Stimulated activated CD4-positive, alpha-beta T cell treated with anti-CD3 and anti-CD28 coated beads, Interleukin-2, amount 100 ng/mL, for 4 hours (primary cell): Measurements from ENCODE around the gene ZNF224.
A peak's percentile ranks its signal among the peaks of the same experiment; 100 is the strongest.
"Not testable (repeated sequence)": the region's sequence is repeated elsewhere in the genome, so short reads cannot be mapped to it uniquely, and the experiment has no call there.

Experiments used
- DNase-seq: peaks from one replicate; pipeline ENCODE4 v3.0.0-alpha.2; 2020; ENCODE audit warnings: low read depth

ZNF224 gene

GRCh38 chr19:44093931-44094765 lies at the start of gene ZNF224:
Gene ZNF224 (plus strand): TSS chr19:44094361. CDS start chr19:44097874, 3,513 bp downstream.
- peak; percentile 65 for DNase-seq

DNA sequence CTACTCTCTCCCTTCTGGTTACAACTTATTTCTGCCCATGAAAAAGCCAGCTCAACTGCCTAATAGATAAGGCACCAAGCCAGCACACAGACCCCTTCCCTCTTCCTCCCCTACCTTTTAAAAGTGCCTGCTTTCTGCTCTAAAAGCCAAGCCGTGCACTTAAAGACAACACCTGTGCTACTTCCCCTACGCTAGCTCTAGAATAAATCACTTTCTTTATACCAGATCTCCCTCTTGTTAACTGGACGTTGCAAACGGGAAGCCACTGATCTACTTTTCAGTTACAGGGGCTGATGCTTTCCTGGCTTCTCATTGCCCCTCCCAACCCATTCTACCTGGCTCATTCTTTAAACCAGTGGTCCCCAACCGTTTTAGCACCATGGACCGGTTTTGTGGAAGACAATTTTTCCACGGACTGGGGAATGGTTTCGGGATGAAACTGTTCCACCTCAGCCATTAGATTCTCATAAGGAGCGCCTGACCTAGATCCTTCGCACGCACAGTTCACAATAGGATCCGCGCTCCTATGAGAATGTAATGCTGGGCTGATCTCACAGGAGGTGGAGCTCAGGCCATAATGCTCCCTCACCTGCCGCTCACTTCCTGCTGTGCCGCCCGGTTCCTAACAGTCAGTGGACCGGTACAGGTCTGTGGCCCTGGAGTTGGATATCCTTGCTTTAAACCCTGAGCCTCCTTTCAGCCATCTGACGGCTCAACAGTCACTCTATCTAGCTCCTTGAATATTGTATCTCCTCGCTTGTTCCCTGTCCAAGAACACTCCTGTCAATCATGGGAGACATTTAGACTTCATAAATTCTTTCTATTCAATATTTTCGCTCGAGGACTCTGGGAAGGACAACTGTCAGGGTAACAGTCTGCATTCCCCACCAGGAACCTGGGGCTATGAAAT lies 43.2 kb upstream of the ZNF224 start:
- no peak for DNase-seq

GRCh38 chr19:44051650-44052402 lies 42.3 kb upstream of the ZNF224 start, which contains the start of gene ZNF223:
Gene ZNF223 (plus strand): TSS chr19:44052036. CDS start chr19:44055177, 3,141 bp downstream.
- peak; percentile 44 for DNase-seq

DNA sequence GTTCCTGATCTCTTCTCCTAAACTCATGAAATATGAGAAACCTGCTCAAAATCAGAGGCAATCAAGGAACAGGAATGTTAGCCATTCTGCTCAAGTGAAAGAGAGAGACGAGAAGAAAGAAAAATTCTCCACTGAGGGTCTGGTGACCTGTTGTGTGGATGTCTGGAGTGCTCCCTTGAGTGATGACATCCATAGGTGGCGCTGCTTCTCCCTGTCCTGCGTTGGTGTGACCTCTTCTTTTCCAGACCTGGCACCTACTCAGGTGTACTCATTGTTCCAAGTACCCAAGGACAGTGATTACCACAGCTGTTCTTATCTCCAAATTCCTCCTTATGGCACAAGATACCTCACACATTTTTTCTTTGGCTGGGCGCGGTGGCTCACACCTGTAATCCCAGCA lies 38.3 kb upstream of the ZNF224 start:
- DNase-seq: no peak

DNA sequence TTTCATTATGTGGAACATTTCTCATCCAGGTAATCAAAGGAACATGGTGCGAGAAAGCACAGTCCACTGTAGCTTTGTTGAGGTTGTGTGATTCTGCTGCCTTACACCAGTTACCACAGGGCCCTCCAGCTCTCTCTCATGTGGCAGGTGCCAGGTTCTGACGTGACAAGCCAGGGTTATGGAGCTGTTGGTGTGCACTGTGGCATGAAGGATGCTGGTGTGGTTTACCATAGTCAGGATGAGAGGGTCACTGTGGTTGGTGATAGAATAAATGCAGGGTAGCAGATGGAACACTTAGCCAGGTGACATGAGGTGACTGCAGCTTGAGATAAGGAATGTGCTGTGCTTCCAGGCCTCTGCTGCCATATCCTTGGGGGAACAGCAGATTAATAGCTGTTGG lies 34.9 kb upstream of the ZNF224 start:
- no peak for DNase-seq

- no peak for DNase-seq
These were observed 33.1 kb upstream of the ZNF224 start for GRCh38 chr19:44061038-44061437.

DNA sequence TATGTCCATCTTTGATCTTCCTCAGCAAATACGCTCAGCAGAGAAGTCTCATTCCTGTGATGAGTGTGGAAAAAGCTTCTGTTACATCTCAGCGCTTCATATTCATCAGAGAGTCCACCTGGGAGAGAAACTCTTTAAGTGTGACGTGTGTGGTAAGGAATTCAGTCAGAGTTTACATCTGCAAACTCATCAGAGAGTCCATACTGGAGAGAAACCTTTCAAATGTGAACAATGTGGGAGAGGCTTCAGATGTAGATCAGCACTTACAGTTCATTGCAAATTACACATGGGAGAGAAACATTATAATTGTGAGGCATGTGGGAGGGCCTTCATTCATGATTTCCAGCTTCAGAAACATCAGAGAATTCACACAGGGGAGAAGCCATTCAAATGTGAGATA lies 27.9 kb upstream of the ZNF224 start:
- DNase-seq: no peak

DNA sequence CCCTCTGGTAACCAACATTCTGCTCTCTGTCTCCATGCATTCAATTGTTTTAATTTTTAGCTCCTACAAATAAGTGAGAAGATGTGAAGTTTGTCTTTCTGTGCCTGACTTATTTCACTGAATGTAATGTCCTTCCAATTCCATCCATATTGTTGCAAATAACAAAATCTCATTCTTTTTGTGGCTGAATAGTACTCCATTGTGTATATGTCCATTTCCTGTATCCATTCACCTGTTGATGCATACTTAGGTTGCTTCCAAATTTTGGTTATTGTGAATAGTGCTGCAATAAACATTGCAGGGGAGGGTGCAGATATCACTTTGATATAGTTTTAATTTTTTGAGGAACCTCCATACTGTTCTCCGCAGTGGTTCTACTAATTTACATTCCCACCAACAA lies 24.7 kb upstream of the ZNF224 start:
- no peak for DNase-seq

DNA sequence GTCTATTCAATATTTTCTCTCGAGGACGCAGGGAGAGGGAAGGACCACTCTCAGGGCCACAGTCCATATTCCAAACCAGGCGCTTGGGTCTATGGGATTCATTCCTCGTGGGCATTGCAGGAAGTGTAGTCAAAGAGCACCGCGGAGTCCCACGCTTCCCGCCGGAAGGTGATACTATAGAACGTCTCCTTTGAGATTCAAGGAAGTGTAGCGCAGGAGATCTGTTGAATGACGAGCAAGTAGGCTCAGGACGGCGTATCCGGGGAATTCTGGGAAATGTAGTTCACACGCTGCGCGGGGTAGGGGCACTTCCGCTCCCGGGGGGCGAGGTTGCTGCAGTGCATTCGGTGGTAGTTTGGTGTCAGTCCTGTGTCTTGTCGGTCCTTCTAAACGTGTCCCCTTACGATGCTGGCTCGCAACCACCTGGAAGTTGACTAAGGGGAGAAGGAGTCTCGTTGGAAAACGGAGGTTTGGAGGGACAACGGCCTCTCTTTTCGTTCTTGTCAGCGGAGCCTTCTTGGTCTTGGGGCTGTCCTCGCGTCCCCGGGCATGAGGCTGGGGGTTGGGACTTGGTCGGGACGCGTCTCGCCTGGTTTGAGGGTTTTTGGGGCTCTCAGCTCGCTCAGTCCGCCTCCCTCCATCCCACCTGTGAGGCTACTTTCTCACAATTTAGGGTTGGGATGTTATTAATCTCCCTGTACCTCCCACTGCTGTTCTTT lies 22.2 kb upstream of the ZNF224 start, which contains the start of gene ZNF284:
Gene ZNF284 (plus strand): TSS at position 336 of the 719 bp plus-strand sequence. CDS start 4,231 bp downstream, outside the sequence.
- peak; percentile 81 for DNase-seq

GRCh38 chr19:44072543-44073401 lies 21.4 kb upstream of the ZNF224 start:
- DNase-seq: no peak

DNA sequence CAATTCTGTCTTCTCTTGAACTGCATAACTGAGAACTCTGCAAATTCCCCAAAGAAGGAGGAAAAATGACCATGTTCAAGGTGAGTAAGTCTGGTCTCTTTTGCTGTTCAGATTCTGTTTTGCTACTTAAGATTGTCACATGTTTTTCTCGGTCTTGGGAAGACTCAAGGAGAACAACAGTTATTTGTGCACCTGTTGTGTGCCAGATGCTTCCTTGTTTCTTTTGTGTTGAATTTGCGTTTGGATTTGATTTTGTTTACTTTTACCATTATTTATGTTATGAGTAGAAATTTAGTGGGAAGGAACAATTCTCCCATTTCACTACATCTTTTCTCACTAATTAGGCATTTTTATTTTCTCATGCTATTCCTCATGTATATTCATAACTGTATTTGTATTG lies 17.8 kb upstream of the ZNF224 start:
- no peak for DNase-seq

DNA sequence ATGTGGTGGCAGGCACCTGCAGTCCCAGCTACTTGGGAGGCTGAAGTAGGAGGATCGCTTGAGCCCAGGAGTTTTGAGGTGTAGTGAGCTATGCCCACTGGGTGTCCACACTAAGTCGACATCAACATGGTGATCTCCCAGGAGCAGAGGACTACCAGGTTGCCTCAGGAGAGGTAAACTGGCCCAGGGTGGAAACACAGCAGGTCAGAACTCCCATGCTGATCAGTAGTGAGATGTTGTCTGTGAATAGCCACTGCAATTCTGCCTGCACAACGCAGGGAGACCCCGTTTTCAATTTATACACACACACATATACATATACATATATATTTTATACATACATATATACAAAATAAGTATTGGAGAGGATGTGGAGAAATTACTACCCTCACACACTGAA lies 2.1 kb upstream of the ZNF224 start:
- no peak for DNase-seq

- DNase-seq: no peak
These were observed 13.6 kb downstream of the ZNF224 start for GRCh38 chr19:44107751-44108150.

- no peak for DNase-seq
These were observed 15.3 kb downstream of the ZNF224 start for GRCh38 chr19:44109458-44109857.

- no peak for DNase-seq
These were observed 17.8 kb downstream of the ZNF224 start for GRCh38 chr19:44111910-44112463.

DNA sequence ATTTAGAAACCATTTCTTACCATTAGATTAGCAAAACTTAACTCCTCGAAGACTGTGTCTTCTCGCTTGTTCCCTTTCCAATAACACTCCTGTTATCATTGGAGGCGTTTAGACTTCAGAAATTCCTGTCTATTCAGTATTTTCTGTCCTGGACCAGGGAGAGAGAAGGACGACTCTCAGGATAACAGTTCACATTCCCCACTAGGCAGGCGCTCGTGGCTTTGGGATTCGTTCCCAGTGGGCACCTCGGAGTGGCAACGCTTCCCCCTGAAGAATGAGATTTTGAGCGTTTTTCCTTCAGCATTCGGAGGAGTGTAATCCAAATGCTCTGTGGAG lies 18.6 kb downstream of the ZNF224 start:
- DNase-seq: no peak

DNA sequence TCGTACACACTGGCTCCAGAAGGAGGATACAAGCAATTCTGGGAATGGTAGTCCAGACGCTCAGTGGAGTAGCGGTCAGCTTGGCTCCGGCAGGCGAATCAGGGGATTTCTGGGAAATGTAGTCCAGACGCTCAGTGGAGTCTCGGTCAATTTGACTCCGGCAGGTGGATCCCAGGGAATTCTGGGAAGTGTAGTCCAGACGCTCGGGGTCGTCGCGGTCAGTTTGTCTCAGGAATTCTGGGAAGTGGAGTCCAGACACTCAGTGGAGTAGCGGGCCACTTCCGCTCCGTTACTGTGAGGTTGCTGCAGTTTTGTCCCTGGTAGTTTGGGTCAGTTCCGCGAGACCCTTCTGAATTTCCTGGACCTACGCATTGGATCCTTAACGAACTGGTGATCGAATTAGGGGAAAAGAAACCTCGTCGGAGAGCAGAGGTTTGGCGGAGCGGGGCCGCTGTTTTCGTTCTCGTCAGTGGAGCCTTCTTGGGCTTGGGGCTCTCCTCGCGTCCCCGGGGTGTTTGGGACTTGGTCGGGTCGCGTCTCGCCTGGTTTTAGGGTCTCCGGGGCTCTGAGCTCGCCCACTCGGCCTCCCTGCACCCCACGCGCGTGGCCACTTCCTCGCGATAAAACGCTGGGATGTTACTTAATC lies 19.1 kb downstream of the ZNF224 start, which contains the start of gene ZNF225:
Gene ZNF225 (plus strand): TSS at position 262 of the 646 bp plus-strand sequence. CDS start 2,429 bp downstream, outside the sequence.
- DNase-seq: peak; percentile 74

DNA sequence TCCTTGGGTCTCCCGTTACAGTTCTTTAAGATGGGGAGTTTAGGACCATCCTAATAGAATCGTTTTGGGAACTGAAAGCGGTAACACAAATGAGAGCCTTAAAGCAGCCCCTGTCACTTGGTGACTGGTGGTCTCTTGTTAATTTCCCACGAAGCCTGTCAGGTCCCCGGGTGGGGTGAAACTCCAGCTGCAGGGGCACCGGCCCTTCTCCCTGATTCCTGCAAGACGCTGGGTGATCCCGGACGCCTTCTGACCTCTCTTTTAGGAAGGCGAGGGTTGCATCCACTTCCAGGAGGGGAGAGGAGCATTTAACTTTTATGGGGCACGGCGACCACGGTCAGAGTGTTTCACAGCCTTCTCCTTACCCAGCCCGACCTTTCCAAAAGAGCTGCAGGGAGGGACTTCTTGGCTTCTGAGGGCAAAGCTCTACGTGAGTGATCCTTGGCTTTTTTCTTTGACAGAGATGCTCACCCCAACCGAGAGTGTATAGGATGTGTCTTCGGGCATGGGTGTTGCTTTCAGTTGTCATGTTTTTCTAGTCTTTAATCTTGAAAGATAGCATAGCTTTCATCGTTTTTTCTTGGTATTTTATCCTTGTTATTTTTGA lies 19.7 kb downstream of the ZNF224 start:
- DNase-seq: no peak

GRCh38 chr19:44121162-44121561 lies 27.0 kb downstream of the ZNF224 start:
- not testable (repeated sequence) for DNase-seq
